GM18861 (cell line): ENCODE results near the gene FAM170B.

ENCODE experiments used
- ATAC-seq: cut with Tn5 transposase; IDR thresholded peaks from one replicate; pipeline ENCODE4 v1.9.1; 2021; ENCODE audit not compliant: unreplicated experiment

Gene FAM170B

DNA sequence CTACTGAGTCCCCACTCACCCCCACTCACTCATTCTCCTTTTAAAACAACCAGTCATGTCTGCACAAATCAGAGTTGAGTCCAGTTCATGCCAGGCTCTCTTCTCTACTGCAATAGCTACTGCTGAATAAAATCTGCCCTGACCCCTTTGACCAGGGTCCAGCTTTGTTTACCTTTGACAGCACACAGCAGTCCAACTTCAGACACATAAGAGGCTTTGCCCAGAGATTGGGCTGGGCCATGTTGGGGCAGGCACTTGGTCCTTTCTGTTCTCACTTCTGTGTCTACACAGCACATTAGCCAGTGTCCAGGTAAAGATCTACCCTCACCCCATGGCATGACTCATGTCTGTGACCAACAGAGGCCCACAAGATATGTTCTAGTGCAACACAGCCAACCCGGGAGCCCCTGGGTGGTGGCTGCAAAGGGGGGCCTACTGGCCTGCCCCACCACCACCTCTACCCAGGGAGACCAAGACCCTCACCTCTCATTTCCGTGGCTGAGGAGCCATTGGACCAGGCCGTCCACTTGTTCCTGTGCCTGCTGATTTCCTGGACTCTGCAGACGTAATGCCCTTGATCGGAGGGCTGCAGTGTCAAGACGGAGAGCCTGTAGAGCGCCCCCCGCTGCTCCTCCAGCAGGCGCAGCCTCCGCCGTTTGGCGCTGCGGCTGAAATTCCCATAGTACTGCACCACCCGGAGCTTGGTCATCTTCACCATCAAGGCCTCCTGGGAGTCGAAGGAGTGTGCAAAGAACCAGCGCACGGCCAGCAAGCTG is 26.5 kb downstream of the FAM170B start:
- no peak for ATAC-seq

GRCh38 chr10:49106451-49106850 is 27.4 kb downstream of the FAM170B start:
- ATAC-seq: no peak

DNA sequence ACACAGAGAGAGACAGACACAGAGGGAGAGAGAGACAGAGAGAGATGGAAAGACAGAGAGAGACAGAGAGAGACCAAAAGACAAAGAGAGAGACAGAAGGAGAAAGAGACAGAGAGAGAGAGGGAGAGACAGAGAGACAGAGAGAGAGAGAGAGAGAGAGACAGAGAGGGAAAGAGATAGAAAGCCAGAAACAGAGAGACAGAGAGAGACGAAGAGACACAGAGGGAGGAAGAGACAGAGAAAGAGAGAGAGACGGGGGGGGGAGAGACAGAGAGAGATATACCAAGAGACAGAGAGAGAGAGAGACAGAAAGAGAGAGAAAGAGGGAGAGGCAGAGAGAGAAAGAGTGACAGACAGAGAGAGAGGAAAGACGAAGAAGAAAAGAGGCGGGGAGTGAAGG is 28.7 kb downstream of the FAM170B start:
- ATAC-seq: no peak

DNA sequence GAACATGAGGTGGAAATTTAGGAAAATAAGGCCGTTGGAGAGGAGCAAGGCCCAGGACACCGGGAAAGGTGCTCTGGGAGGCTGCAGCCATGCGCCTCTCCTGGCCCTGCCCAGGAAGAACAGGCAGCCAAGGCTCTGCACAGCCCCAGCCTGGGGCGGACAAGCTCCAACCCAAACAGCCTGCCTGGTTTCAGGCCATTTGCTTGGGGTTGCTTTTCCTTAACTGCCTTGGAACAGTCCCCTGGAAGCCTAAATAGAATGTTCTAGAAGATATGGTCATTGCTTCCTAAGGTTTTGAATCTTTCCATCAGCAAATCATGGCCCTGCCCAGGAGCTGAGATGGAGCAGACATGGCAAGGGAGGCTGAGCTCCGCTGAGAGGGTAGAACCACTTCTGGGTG is 29.5 kb downstream of the FAM170B start:
- ATAC-seq: no peak

GRCh38 chr10:49103761-49104160 is 30.1 kb downstream of the FAM170B start:
- ATAC-seq: no peak

GRCh38 chr10:49099046-49099445 is 34.8 kb downstream of the FAM170B start:
- no peak for ATAC-seq

DNA sequence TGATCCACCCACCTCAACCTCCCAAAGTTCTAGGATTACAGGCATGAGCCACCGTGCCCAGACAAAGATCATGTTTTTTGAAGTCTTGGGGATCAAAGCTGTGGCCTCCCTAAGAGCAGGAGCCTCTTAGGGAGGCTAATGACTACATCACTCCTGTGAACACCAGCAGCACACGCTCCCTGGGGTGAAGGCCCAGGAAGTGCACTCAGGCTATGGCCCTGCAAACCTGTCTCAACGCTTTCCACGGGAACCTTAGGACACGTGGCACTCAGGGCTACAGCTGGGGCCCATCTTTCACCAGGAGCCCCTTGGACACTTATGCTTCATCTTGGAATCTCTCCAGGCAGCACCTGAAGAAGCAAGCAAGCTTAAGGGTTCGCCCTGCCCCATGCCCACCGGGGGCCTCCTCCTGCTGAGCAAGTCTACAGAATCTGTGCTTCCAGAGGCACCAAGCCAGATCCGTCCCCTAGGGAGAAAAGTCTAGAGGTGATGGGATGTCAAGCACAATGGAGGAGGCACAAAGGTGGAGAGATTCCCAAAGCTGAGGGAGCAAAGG is 36.9 kb downstream of the FAM170B start:
- no peak for ATAC-seq

- no peak for ATAC-seq
Measured at GRCh38 chr10:49094646-49095045, 39.2 kb downstream of the FAM170B start.

- ATAC-seq: no peak
Measured at GRCh38 chr10:49093922-49094321, 39.9 kb downstream of the FAM170B start.

DNA sequence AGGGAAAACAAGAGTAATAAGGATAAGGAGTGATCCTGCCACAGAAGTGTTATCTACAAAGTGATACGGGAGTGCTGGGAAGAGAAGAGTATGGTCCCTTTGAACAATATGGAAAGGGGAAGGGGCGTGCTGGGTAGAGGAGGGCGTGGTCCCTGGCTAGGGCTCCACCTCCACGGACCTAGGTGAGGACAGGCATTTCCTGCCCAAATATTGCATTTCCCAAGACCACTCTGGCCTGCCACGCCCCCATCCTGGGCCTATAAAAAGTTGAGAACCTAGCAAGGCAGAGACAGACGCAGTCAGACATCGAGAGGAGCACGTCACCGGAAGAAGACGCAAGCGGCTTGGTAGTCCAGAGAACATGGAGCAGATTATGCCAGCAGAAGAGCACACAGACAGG is 41.3 kb downstream of the FAM170B start:
- no peak for ATAC-seq

- no peak for ATAC-seq
Measured at GRCh38 chr10:49091450-49092210, 42.2 kb downstream of the FAM170B start.

DNA sequence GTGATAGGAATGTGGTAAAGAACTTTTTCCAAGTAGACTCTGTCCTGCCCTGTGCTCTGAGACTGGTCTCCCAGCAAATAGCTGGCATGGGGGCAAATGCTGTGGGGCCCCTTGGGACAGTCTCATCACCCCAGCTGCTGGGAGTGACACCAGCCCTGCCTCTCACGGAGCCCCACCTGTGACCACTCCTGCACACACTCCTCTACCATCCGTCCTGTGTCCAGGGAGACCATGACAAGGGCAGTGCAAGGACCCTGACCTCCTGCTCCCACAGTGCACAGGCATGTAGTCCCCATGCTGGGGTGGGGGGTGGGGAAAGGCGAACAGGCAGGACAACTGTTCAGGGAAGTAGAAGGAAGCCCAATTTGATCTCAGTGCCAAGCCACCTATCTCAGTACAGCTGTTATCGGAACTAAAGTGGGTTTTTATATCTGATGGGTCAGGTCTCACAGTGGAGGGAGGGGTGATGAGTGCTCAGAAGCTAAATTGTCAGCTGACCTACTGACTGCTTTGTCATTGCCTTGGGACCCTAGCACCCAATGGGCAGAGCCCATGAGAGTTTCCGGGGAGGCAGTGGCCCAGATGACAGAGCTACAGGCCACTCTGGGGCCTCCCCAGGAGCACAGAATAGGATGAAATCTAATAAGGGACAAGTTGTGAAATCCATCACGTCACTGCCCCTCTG is 43.0 kb downstream of the FAM170B start:
- no peak for ATAC-seq

DNA sequence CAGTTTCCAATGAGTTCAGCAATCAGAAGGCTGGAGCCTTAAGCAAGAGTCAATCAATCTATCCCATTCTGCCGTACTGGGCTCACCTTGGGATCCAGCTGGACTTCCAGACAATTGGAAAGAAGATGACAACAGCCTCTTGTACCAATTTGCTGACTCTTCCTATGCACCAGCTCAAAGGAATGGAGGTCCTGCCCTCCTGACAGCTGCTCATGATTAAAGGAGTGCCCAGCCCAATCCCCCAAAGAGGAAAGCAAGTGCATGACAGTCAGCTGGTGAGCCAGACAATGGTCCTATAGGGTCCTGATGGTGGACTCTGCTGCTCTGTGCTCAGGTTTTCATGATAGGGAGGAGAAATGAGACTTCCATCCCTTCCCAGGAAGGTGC is 43.6 kb downstream of the FAM170B start:
- ATAC-seq: no peak

GRCh38 chr10:49089557-49090188 is 44.1 kb downstream of the FAM170B start:
- ATAC-seq: no peak

DNA sequence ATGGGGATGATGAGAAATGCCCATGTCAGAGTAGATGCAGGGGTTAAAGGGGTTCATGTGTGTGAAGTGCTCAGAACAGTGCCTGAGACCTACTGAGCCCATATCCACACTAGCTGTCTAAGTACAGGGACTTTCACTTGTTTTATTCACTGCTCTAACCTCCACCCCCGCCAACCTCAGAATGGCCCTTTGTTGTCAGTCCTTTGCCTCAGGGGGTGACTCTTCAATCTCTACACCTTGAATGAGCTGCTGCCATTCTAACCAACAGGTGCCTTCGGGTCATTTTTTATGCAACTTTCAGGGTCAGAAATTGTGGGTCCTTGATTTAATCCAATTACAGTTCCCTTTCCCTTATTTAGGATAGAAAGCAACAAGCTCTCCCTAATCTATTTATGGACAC is 44.7 kb downstream of the FAM170B start:
- ATAC-seq: no peak

- ATAC-seq: no peak
Measured at GRCh38 chr10:49086889-49087288, 46.9 kb downstream of the FAM170B start.

DNA sequence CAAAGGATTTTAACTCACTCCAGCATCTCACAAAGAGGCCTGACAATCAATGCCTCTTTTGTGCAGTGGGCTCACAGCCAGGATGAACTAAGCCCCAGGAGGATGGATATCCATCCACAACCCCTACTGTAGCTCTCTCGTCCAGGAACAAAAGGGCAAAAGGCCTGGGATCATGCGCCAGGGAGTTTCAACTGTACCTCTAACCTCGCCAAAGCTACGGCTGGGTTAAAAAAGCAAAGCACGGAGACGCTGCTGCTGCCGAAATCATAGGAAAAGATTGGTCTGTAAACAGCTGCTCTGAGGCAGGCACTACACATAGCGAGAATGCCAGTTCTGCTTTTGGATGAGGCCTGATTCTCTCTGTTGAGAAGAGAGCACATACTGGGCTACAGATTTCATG is 50.6 kb downstream of the FAM170B start:
- no peak for ATAC-seq

- ATAC-seq: no peak
Measured at GRCh38 chr10:49082766-49083165, 51.1 kb downstream of the FAM170B start.

DNA sequence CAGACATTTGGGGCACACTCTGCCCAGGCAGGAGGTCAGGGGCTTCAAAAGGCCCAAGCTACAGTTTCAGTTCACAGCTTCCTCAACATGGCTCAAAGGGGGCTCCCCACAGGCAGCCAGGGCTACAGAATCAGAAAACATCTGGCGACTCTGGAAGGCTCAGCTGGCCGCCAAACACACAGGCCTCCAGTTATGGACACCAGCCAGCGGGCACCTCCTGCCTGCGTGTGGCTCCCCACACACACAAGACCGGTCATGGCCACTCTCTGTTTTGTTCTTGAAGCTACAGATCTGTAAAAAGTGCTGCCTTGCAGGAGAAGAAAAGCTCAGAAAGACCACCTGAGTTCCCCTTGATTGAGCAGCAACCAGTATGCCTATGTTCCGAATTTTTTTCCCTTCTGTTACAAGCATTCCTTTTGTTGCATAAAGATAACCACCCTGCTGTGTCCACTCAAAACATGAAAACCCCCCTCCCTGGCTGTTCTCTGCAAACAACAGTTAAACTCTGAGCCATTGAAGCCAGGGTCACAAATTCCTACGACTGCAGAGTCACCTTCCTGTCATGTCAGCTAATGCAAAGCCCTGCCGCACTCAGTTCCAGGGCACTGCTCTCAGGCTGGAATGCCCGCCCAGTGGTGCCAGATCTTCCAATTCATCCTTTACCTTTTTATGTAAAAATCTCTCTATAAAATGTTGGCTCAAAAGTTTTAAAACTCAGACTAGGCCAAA is 52.1 kb downstream of the FAM170B start:
- no peak for ATAC-seq
